Measurements from ENCODE around the gene SIKE1.
"Not testable (repeated sequence)": the region's sequence is repeated elsewhere in the genome, so short reads cannot be mapped to it uniquely, and the experiment has no call there.

Gene SIKE1

DNA sequence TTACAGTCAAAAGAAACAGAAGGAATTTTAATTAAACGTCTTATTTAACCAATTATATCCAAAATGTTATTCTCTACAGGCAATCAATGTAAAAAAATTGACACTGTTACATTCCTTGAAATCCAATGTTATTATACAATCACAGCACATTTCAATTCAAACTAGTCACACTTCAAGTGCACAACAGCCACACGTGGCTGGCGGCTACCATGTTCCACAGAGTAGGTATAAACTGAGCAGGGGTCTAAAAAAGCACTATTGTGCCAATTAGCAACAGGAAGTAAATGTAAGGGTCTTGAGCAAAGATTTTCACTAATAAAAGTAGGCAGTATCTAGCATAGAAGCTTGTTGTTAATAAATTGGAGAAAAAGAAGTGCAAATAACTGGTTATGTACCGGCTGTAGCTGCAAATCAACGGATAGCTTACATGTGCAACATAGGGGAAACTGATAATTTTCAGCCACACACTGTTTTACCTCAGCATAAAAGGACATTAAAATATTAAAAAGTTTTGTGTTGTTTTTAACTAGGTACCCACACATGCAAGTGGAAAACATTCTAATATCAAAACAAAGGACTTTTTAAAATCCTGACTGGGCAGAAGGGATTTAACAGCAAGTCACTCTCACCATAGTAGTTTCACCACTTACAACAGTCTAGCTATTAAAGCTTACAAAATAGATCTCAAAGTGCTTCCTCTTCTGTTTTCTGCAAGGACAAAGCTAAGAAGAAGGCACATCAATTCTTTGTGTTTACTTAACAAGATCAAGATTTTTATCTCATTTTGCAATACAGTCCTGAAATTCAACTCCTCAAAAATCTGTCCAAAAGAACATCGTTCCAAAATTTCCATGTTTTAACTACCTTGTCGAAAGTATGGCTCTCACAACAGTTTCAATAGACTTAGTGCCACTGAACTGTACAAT lies 25.2 kb downstream of the SIKE1 start:
- DNase-seq = no peak

- DNase-seq = not testable (repeated sequence)
These were observed 26.8 kb downstream of the SIKE1 start for GRCh38 chr1:114753702-114754101.

DNA sequence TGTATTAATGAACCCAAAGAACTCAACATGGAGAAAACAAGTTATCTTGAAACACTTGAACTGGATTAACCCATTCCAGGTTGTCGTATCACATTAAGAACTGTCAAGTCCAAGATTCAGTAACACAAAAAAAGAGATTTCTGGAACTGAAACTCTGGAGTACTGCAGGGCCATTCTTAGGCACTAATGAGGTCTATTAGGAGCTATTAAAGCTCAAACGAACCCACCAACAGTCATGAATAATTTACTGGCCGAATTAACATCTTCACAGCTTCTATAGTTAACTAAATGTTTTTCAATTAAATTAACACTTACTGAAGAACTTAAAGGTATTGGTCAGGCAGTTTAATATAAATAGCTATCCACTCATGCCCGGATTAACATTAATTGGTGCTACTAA lies 27.3 kb downstream of the SIKE1 start:
- no peak for DNase-seq

DNA sequence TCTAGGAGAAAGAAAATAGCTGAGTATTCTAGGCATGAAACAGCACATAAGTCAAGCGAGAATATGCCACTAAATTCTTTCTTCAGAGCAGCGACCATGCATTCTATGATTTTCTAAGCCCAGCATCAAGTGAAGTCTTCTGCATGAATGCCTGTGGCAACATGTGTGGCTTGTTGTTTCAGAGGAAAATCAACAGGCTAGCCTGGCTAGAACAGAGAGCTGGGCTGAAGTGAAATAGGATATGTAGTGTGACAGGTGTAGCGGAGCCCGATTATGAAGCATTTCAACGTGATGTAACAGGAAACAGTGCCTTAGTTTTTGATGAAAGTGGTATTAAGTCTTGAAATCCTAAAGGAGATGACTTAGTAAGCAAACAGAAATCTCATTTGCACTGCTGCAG lies 29.7 kb downstream of the SIKE1 start:
- DNase-seq = no peak

GRCh38 chr1:114749835-114750234 lies 30.6 kb downstream of the SIKE1 start:
- DNase-seq = no peak

- no peak for DNase-seq
These were observed 33.9 kb downstream of the SIKE1 start for GRCh38 chr1:114746450-114747121.

DNA sequence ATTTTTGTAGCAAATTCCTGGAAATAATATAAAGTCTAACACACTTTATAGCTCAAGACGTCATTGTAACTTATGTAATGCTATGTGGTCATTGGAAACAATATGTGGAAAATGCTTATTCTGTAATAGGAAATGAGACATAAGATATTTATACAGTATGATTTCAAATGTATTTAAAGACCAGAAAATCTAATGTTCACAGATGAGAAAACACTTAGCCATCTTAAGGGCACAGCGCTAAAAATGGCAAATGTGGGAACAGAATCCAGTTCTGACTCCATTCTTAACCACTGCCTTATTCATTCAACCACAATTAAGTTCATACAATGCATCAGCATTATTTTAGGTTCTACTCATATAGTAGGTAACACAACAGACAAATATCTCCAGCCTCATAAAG lies 35.2 kb downstream of the SIKE1 start:
- DNase-seq = no peak

- no peak for DNase-seq
These were observed 38.3 kb downstream of the SIKE1 start for GRCh38 chr1:114741963-114742746.

DNA sequence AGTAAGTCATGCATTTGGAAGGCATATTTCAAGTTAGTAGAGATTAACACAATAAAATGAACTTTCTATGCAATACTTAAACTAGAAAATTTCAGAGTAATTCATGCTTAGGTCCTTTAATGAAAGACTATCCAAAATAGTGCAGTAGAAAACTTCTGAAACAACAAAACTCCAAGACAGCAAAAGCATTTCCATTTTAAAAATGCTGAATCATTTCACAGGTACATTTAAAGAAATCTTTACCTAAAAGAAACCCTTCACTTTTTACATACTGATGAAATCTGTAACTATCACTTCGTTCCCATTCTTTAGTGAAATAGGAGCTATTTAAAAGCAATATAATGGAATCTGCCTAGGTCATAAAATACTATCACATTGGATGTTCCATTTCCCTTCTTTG lies 40.2 kb downstream of the SIKE1 start:
- no peak for DNase-seq

- DNase-seq = no peak
These were observed 43.1 kb downstream of the SIKE1 start for GRCh38 chr1:114737314-114737849.

DNA sequence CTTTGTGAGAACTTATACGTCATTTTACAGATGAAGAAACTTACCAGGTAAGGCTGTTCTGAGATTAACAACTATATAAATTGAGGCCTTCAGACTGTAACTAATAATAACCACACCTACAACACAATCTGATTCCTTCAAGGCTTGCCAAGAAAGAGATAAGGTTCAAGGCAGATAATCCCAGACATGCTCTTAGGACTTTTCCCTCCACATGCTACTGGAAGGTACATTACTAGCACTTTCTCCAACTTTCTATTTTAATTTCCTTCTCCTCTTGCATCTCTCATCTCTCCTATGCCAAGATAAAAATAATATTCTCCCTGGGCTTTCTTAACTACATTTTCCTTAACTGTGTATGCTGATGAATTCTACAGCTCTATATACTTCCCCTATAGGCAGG lies 45.0 kb downstream of the SIKE1 start:
- no peak for DNase-seq

- no peak for DNase-seq
These were observed 50.7 kb downstream of the SIKE1 start for GRCh38 chr1:114729782-114730181.

- no peak for DNase-seq
These were observed 51.9 kb downstream of the SIKE1 start for GRCh38 chr1:114728553-114728952.

GRCh38 chr1:114725230-114725629 lies 55.3 kb downstream of the SIKE1 start:
- no peak for DNase-seq

DNA sequence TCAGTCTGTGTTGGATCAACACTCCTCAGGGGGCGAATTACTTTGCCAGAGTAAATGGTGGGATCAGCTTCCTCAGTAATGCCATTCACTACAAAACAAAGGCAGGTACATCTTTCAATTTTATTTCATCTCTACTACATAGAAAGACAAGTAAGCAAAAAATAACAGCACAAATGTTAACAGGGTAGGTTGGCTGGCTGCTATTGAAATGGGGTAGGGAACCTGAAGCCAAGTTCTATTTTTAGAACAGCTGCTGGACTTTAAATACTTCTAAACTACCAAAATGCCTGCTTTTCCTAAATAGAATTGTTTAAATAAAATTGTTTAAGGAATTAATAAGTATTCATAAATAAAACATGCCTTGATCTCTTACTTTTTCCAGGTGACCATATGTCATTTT lies 56.6 kb downstream of the SIKE1 start:
- no peak for DNase-seq

DNA sequence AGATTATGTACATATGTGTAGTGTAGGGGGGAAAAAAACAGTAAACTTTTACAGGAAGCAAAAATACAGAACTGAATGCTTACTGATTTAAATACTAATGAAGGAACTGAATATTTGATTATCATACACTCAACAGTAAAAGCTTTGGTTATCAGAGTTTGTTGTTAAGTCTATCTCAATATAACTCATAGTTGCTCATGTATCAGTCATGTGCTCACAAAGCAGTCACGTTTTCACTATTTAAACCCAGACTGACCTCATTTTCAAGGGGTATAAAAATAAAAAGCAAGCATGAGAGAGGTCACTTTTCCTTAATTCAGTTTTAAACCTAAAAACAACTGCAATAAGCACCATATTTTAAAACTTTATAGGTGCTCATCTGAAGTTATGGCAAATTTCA lies 57.0 kb downstream of the SIKE1 start:
- no peak for DNase-seq

- no peak for DNase-seq
These were observed 60.0 kb downstream of the SIKE1 start for GRCh38 chr1:114720492-114720891.
